GM12873 (cell line): Measurements from ENCODE around the gene RAP1A.

Source experiments
- CTCF ChIP-seq: IDR thresholded peaks from 2 replicates; pipeline ENCODE4 v1.5.1; 2012; ENCODE audit warnings: low read depth, mild to moderate bottlenecking, moderate library complexity, low read length, control low read depth; ENCODE audit not compliant: insufficient read depth; ENCODE audit errors: missing control alignments

The RAP1A gene

GRCh38 chr1:111725192-111725591 lies 105.6 kb downstream of the RAP1A start:
- no peak for TF ChIP-seq CTCF

- no peak for TF ChIP-seq CTCF
Measured at GRCh38 chr1:111727056-111727455, 107.5 kb downstream of the RAP1A start.

DNA sequence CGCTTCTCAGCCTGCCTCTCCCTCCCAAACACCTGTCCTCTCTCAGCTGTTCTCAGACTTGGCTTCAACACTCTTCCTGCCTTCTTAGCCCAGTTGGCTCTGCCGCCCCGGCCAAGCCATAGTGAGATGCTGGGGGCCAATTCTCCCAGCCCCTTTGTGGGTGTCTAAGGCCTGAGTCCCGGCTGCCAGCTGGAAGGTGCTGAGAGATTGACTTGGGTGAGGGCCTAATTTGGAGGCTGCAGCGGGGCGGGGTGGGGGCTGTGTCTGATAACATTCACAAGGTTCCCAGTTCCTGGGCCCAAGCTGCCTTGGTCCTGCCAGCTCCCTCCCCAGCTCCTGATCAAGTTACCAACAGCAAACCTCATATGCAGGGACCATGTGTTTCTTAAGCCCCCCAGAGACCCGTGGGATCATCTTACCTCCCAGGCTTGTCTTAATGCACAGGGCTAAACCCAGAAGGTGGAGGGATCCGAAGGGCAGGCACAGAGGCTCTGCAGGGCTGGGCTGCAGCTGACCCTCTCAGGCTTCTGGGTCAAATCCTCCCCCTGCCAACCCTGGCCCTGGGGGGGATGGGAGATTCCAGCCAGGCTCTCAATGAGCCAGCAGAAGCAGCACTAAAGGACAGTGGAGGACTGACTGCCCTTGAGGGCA lies 109.8 kb downstream of the RAP1A start:
- TF ChIP-seq CTCF: no peak

DNA sequence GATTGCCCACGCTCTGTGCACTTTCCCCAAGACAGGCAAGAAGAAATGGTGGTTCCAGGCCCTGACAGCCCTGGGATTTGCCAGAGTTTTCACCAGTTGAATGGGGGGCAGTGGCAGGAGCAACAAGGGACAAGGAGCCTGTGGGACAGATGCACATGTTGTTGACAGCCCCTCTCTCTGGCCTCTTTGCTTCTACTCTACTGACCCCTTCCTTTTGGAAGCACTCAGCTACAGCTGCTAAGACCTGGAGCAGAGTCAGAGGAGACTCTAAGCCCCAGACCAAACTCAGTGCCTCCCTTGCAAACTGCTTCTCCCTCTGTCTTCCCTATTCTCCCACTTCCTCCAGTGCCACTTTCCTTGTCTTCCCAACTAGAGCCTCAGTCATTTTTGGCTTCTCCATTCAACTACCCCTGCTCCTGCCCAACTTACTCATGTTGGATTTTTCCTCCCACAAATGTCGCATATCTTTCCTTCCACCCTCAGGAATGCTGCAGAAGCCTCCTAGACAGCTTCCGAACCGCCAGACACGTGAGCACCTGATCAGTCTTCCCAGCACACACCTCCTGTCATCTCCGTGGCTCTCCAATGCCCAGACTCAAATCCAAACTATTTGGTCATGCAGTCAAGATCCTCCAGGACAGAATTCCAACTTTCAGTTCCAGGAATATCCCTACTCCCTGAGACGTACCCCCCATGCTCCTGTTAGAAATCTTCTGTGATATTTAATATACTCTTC lies 110.5 kb downstream of the RAP1A start:
- TF ChIP-seq CTCF: no peak

DNA sequence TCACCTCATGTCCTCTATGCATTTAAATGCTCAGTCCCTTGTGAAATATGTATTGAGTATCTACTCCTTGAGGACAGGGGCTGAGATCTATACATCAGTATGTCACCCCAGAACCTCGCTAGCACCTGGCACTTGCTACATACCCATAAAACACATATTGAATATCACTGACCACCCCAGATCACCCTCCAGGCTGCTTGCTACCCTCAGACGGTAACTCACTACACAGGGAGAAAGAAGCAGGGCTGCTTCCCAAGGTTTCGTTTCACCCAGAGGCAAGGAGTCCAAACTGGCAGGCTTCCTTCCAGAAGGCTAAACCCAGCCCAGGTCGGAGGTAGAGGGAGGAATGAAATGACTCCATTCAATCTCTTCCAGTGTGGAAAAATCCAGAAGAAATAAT lies 111.1 kb downstream of the RAP1A start:
- TF ChIP-seq CTCF: no peak

DNA sequence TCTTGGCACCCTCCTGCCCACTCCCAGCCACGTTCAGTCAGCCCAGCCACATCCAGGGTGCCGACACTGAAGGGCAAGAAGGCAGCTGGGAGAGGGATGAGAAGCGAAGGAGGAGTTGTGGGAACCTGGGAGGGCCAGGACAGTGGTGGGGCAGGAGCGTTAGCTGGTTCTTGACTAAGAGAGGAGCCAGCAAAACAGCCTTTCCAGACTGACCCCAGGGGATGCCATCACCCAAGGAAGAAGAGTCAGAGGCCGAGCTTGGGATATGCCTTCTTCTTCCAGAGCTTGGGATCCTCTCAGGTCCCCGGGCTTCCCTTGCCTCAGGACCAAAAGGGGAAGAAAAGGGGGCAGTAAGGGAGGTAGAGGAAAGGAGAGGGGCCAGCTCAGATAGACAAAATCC lies 112.4 kb downstream of the RAP1A start:
- no peak for TF ChIP-seq CTCF

DNA sequence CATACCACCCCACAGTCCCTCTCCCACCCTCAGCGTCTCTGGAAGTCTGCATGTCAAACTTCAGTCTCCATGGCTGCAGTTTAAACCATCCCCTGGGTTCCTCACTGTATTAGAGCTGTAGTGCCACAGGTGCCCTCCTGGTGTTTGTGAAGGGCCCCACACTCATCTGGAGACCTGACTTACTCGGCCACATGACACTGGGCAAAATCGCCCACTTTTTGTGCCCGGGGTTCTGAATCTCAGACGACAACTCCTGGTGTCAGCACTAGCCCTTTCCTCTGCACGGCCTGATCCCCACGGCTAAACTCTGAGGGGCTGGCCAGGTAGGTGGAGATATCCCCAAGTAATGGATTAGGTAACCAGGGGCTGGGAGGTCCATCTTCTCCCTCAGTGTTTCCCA lies 113.1 kb downstream of the RAP1A start:
- TF ChIP-seq CTCF: no peak
